Panc1 (cell line): Measurements from ENCODE around the gene TOR1AIP2. TPM values are rescaled to one million over a fixed set of nuclear protein-coding genes. Genes with fewer than 3 reads are reported as not detected.

Experiments used
- ATAC-seq: fragments of 200-7000 bp; cut with Tn5 transposase; 2 replicates; pipeline ENCODE4 v1.9.1; 2020; ENCODE audit warnings: mild to moderate bottlenecking, moderate library complexity
- BruUV-seq: library from RNA; stranded (reverse); fragments of 400-500 nt; replicated peaks from 2 replicates; lab custom pipeline; 2021; lab: Mats Ljungman, UMichigan
- CTCF ChIA-PET: fragments of 300-600 bp; sonication (Branson Sonifier 250); formaldehyde crosslinking; loops from one replicate; lab custom pipeline; 2022; ENCODE audit warnings: antibody characterized with exemption; lab: Charles Lee
- POLR2A ChIA-PET: fragments of 300-600 bp; sonication (Branson Sonifier 250); formaldehyde crosslinking; loops from one replicate; lab custom pipeline; 2022; ENCODE audit warnings: antibody characterized with exemption; lab: Charles Lee
- DNase-seq: peaks from one replicate; pipeline ENCODE4 v3.0.0-alpha.2; 2010; ENCODE audit warnings: low read depth, low spot score
- H3K27ac ChIP-seq: 2 replicates; pipeline ENCODE4 v1.5.1; 2011; ENCODE audit warnings: mild to moderate bottlenecking, low read length, inconsistent platforms
- H3K27me3 ChIP-seq: fragments of 200-500 bp; sonication (Bioruptor generic); 2 replicates; pipeline ENCODE4 v1.6.0; 2014; ENCODE audit warnings: low read length, inconsistent platforms; ENCODE audit not compliant: control insufficient read depth, insufficient read depth
- H3K36me3 ChIP-seq: fragments of 200-500 bp; sonication (Bioruptor generic); 2 replicates; pipeline ENCODE4 v1.5.1; 2014; ENCODE audit warnings: inconsistent platforms, mild to moderate bottlenecking, low read length, moderate library complexity; ENCODE audit not compliant: control insufficient read depth, insufficient read depth
- H3K4me1 ChIP-seq: 2 replicates; pipeline ENCODE4 v1.5.1; 2011; ENCODE audit warnings: inconsistent platforms, mild to moderate bottlenecking, low read length, moderate library complexity; ENCODE audit not compliant: control insufficient read depth, insufficient read depth
- H3K4me3 ChIP-seq, 2 experiments: 2 replicates each; pipeline ENCODE4 v1.5.1; 2011 to 2012; ENCODE audit warnings: low read depth in 2 of 2, low read length in 2 of 2, mild to moderate bottlenecking in 2 of 2, inconsistent platforms in 1 of 2, moderate library complexity in 1 of 2
- H3K9me3 ChIP-seq: fragments of 200-500 bp; sonication (Bioruptor generic); 2 replicates; pipeline ENCODE4 v1.5.1; 2014; ENCODE audit warnings: low read depth, mild to moderate bottlenecking, inconsistent platforms, low read length, moderate library complexity; ENCODE audit not compliant: control insufficient read depth, insufficient read depth
- CTCF ChIP-seq: fragments of 450-650 bp; IDR thresholded peaks from 2 replicates; pipeline ENCODE4 v1.5.1; 2017; ENCODE audit warnings: mild to moderate bottlenecking
- POLR2AphosphoS5 ChIP-seq: IDR thresholded peaks from 2 replicates; pipeline ENCODE4 v1.6.1; 2012; ENCODE audit warnings: mild to moderate bottlenecking, low read depth, low read length, moderate library complexity
- SIN3A ChIP-seq: IDR thresholded peaks from 2 replicates; pipeline ENCODE4 v1.6.1; 2012; ENCODE audit warnings: low read depth, mild to moderate bottlenecking, low read length, moderate library complexity, borderline replicate concordance; ENCODE audit not compliant: insufficient read depth
- TCF7L2 ChIP-seq: IDR thresholded peaks from 2 replicates; pipeline ENCODE4 v1.6.1; 2011; ENCODE audit warnings: mild to moderate bottlenecking, low read depth, low read length, inconsistent platforms
- in situ Hi-C: cut with HindIII; loops from 2 replicates; pipeline ENCODE4 v1.10.0; 2016; ENCODE audit warnings: low sequenced_read_pairs, low pct_unique_long_range_greater_than_20kb
- intact Hi-C: fragments of 100-400 bp; cut with micrococcal nuclease; formaldehyde crosslinking; loops from one replicate; pipeline ENCODE4 v1.10.0; 2022; ENCODE audit not compliant: unreplicated experiment
- total RNA-seq: library from RNA; stranded (reverse); gene quantifications from one replicate; pipeline ENCODE4 v1.2.1, GENCODE V29; 2021; ENCODE audit not compliant: unreplicated experiment
- TF ChIP-seq, protein P1 (sequence below), 2 experiments: IDR thresholded peaks; 2 replicates each; pipeline ENCODE4 v1.6.1; 2011 to 2012; ENCODE audit warnings: low read depth in 2 of 2, control low read depth in 1 of 2, low read length in 1 of 2, mild to moderate bottlenecking in 1 of 2, moderate library complexity in 1 of 2; ENCODE audit not compliant: insufficient read depth in 1 of 2

TOR1AIP2 gene
- total RNA-seq, 1 experiment from 2014 or later: 94.9 TPM

GRCh38 chr1:179879797-179880196 is 2.2 kb upstream of the TOR1AIP2 start:
- H3K36me3 ChIP-seq: peaks cover 21% of the 10 kb centered on the region
- peaks cover 17% of the 10 kb centered on the region; the same call in 1 of the 2 replicates for H3K4me1 ChIP-seq
- TF ChIP-seq POLR2AphosphoS5 (no peak), TCF7L2 (no peak), SIN3A (no peak), CTCF (no peak)
- TF ChIP-seq, protein P1, sequence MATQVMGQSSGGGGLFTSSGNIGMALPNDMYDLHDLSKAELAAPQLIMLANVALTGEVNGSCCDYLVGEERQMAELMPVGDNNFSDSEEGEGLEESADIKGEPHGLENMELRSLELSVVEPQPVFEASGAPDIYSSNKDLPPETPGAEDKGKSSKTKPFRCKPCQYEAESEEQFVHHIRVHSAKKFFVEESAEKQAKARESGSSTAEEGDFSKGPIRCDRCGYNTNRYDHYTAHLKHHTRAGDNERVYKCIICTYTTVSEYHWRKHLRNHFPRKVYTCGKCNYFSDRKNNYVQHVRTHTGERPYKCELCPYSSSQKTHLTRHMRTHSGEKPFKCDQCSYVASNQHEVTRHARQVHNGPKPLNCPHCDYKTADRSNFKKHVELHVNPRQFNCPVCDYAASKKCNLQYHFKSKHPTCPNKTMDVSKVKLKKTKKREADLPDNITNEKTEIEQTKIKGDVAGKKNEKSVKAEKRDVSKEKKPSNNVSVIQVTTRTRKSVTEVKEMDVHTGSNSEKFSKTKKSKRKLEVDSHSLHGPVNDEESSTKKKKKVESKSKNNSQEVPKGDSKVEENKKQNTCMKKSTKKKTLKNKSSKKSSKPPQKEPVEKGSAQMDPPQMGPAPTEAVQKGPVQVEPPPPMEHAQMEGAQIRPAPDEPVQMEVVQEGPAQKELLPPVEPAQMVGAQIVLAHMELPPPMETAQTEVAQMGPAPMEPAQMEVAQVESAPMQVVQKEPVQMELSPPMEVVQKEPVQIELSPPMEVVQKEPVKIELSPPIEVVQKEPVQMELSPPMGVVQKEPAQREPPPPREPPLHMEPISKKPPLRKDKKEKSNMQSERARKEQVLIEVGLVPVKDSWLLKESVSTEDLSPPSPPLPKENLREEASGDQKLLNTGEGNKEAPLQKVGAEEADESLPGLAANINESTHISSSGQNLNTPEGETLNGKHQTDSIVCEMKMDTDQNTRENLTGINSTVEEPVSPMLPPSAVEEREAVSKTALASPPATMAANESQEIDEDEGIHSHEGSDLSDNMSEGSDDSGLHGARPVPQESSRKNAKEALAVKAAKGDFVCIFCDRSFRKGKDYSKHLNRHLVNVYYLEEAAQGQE (IDR thresholded peaks at IDR 0.05; ENCODE audit: insufficient read depth in 1 of 2, low read depth in 2 of 2, low read length in 1 of 2): no peak
- ChIA-PET CTCF (no interaction called here), POLR2A (no interaction called here)
- no peaks in the 10 kb centered on the region for H3K9me3 ChIP-seq
- DNase-seq (no peak), ATAC-seq (no peak)
- no peaks in the 10 kb centered on the region for H3K27me3 ChIP-seq
- H3K4me3 ChIP-seq: no peak overlapping the region
- H3K27ac ChIP-seq: peak overlapping the region; percentile 66
- intact Hi-C loops: no loop called here
- BruUV-seq: no TSS peak
- in situ Hi-C loops: no loop called here

DNA sequence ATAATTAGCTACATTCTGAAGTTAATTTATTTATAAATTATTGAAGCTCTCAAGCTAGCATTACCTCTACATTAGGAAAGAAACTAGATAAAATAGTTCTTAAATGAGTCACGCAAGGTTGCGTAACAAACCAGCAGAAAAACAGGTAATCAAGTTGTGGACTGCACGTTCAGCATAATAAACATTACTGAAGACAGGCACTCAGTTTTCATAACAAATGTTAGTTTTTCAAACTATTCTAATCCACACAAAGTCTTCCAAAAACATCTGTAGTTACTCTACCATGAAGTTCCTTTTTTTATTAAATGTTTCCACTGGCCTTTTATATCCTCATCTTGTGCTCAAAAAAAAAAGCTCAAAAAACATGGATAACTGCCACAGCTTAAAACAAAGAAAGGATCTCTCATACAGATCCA is 1.3 kb downstream of the TOR1AIP2 start:
- POLR2A ChIA-PET: no interaction called here

More for the DNA sequence above, 1.3 kb downstream of the TOR1AIP2 start:
- no TSS peak for BruUV-seq
- in situ Hi-C loops: no loop called here
- Histone ChIP-seq H3K27me3 (no peaks in the 10 kb centered on the region), H3K9me3 (no peaks in the 10 kb centered on the region), H3K4me3 (peak overlapping the region; percentile 79 to 87; a peak in 3 of 4 replicates), H3K27ac (peak overlapping the region; percentile 87; the same call in 1 of the 2 replicates), H3K36me3 (peaks cover 25% of the 10 kb centered on the region), H3K4me1 (peaks cover 17% of the 10 kb centered on the region; the same call in 1 of the 2 replicates)
- ATAC-seq (no peak), DNase-seq (no peak)
- intact Hi-C loops: no loop called here
- TF ChIP-seq POLR2AphosphoS5 (no peak), TCF7L2 (no peak), CTCF (no peak), SIN3A (no peak)
- TF ChIP-seq, protein P1 (IDR thresholded peaks at IDR 0.05; ENCODE audit: insufficient read depth in 1 of 2, low read depth in 2 of 2, low read length in 1 of 2): no peak
- CTCF ChIA-PET: no interaction called here
